HG02798 (cell line): ENCODE data around the gene RAP1GAP.

Experiments
- ATAC-seq: cut with Tn5 transposase; IDR thresholded peaks from one replicate; pipeline ENCODE4 v1.9.1; 2021; ENCODE audit warnings: mild to moderate bottlenecking; ENCODE audit not compliant: unreplicated experiment, poor library complexity

RAP1GAP gene

GRCh38 chr1:21669258-21670058 lies at the start of gene RAP1GAP:
Gene RAP1GAP (minus strand): TSS chr1:21669357. CDS start chr1:21620032, 49,325 bp downstream.
- ATAC-seq = no peak

- no peak for ATAC-seq
Measured at GRCh38 chr1:21716169-21716568, 47.0 kb upstream of the RAP1GAP start.

- ATAC-seq = no peak
Measured at GRCh38 chr1:21707891-21708290, 38.7 kb upstream of the RAP1GAP start.

- ATAC-seq = no peak
Measured at GRCh38 chr1:21707086-21707840, 38.1 kb upstream of the RAP1GAP start.

GRCh38 chr1:21706151-21706835 lies 37.1 kb upstream of the RAP1GAP start:
- no peak for ATAC-seq

GRCh38 chr1:21705303-21705980 lies 36.3 kb upstream of the RAP1GAP start:
- ATAC-seq = no peak

- no peak for ATAC-seq
Measured at GRCh38 chr1:21704145-21704544, 35.0 kb upstream of the RAP1GAP start.

GRCh38 chr1:21703318-21703963 lies 34.3 kb upstream of the RAP1GAP start:
- ATAC-seq = no peak

- no peak for ATAC-seq
Measured at GRCh38 chr1:21702780-21703179, 33.6 kb upstream of the RAP1GAP start.

GRCh38 chr1:21701401-21701800 lies 32.2 kb upstream of the RAP1GAP start:
- ATAC-seq = no peak

GRCh38 chr1:21700094-21700493 lies 30.9 kb upstream of the RAP1GAP start:
- ATAC-seq = no peak

- no peak for ATAC-seq
Measured at GRCh38 chr1:21696931-21697330, 27.8 kb upstream of the RAP1GAP start.

GRCh38 chr1:21693732-21694131 lies 24.6 kb upstream of the RAP1GAP start:
- no peak for ATAC-seq

GRCh38 chr1:21691739-21692138 lies 22.6 kb upstream of the RAP1GAP start:
- no peak for ATAC-seq

GRCh38 chr1:21689661-21690372 lies 20.7 kb upstream of the RAP1GAP start:
- no peak for ATAC-seq

- no peak for ATAC-seq
Measured at GRCh38 chr1:21687081-21687529, 17.9 kb upstream of the RAP1GAP start.

GRCh38 chr1:21685946-21686678 lies 17.0 kb upstream of the RAP1GAP start:
- ATAC-seq = no peak

- no peak for ATAC-seq
Measured at GRCh38 chr1:21681426-21681825, 12.3 kb upstream of the RAP1GAP start.

GRCh38 chr1:21680918-21681317 lies 11.8 kb upstream of the RAP1GAP start:
- no peak for ATAC-seq
